HEK293 (cell line): Measurements from ENCODE around the gene DNAJC5.

Source experiments
- CTCF ChIP-seq: fragments of 450-650 bp; formaldehyde crosslinking; IDR thresholded peaks from 2 replicates; pipeline ENCODE4 v1.5.1; 2016; ENCODE audit warnings: missing biosample characterization, missing genetic modification characterization
- EGR2 ChIP-seq: fragments of 450-650 bp; formaldehyde crosslinking; IDR thresholded peaks from 2 replicates; pipeline ENCODE4 v1.5.1; 2016; ENCODE audit warnings: low read depth, missing biosample characterization, missing genetic modification characterization
- PBX3 ChIP-seq: sonication (generic); formaldehyde crosslinking; IDR thresholded peaks from 2 replicates; pipeline ENCODE4 v1.8.1; 2022; ENCODE audit warnings: mild to moderate bottlenecking, moderate library complexity, missing genetic modification reagents
- SP2 ChIP-seq: fragments of 450-650 bp; formaldehyde crosslinking; IDR thresholded peaks from 2 replicates; pipeline ENCODE4 v1.5.1; 2016; ENCODE audit warnings: missing biosample characterization, missing genetic modification characterization
- TSHZ1 ChIP-seq: fragments of 450-650 bp; formaldehyde crosslinking; IDR thresholded peaks from 2 replicates; pipeline ENCODE4 v1.5.1; 2016; ENCODE audit warnings: missing biosample characterization, missing genetic modification characterization, borderline replicate concordance
- YY1 ChIP-seq: fragments of 450-650 bp; formaldehyde crosslinking; IDR thresholded peaks from 2 replicates; pipeline ENCODE4 v1.5.1; 2018; ENCODE audit warnings: missing biosample characterization, missing genetic modification characterization
- ZBTB1 ChIP-seq: fragments of 450-650 bp; formaldehyde crosslinking; IDR thresholded peaks from 2 replicates; pipeline ENCODE4 v1.5.1; 2016; ENCODE audit warnings: missing biosample characterization, missing genetic modification characterization
- ZNF121 ChIP-seq: fragments of 450-650 bp; formaldehyde crosslinking; IDR thresholded peaks from 2 replicates; pipeline ENCODE4 v1.5.1; 2016; ENCODE audit warnings: missing biosample characterization, missing genetic modification characterization
- ZNF2 ChIP-seq: fragments of 450-650 bp; formaldehyde crosslinking; IDR thresholded peaks from 2 replicates; pipeline ENCODE4 v1.5.1; 2016; ENCODE audit warnings: missing biosample characterization, missing genetic modification characterization
- ZNF24 ChIP-seq: fragments of 450-650 bp; formaldehyde crosslinking; IDR thresholded peaks from 2 replicates; pipeline ENCODE4 v1.5.1; 2016; ENCODE audit warnings: missing biosample characterization, missing genetic modification characterization
- ZNF362 ChIP-seq: fragments of 450-650 bp; formaldehyde crosslinking; IDR thresholded peaks from 2 replicates; pipeline ENCODE4 v1.5.1; 2016; ENCODE audit warnings: missing biosample characterization, missing genetic modification characterization
- ZNF560 ChIP-seq: fragments of 450-650 bp; formaldehyde crosslinking; IDR thresholded peaks from 2 replicates; pipeline ENCODE4 v1.5.1; 2017; ENCODE audit warnings: missing biosample characterization, missing genetic modification characterization, borderline replicate concordance
- ZNF561 ChIP-seq: fragments of 450-650 bp; IDR thresholded peaks from 2 replicates; pipeline ENCODE4 v1.5.1; 2018; ENCODE audit warnings: missing biosample characterization, missing genetic modification characterization, borderline replicate concordance
- ZNF600 ChIP-seq: fragments of 450-650 bp; formaldehyde crosslinking; IDR thresholded peaks from 2 replicates; pipeline ENCODE4 v1.5.1; 2016; ENCODE audit warnings: missing biosample characterization, missing genetic modification characterization

GRCh38 chr20:63939061-63939935, 44.4 kb downstream of the DNAJC5 start:
- no peak for TF ChIP-seq CTCF (tag by site-specific recombination)
- no peak for TF ChIP-seq YY1 (tag by site-specific recombination)
- TF ChIP-seq TSHZ1 (tag by site-specific recombination): no peak
- TF ChIP-seq ZNF2: no peak
- no peak for TF ChIP-seq ZNF121 (tag by site-specific recombination)
- TF ChIP-seq ZNF362: no peak
- no peak for TF ChIP-seq ZBTB1
- TF ChIP-seq EGR2 (tag by site-specific recombination): no peak
- TF ChIP-seq SP2 (tag by site-specific recombination): no peak
- no peak for TF ChIP-seq ZNF561 (tag by site-specific recombination)
- TF ChIP-seq ZNF24 (tag by site-specific recombination): no peak
- no peak for TF ChIP-seq ZNF600 (tag by site-specific recombination)
- TF ChIP-seq PBX3: no peak
- no peak for TF ChIP-seq ZNF560 (tag by site-specific recombination)
